GM12878 (cell line): Measurements from ENCODE around the gene NPM1.

Experiments used
- CTCF ChIP-seq, 3 experiments: IDR thresholded peaks in 2 of 3; conservative IDR thresholded peaks in 1 of 3; 2 replicates each; pipeline ENCODE4 v1.5.1; 2011; ENCODE audit warnings: low read depth in 3 of 3, low read length in 3 of 3, mild to moderate bottlenecking in 3 of 3, control low read depth in 2 of 3, moderate library complexity in 2 of 3, inconsistent platforms in 1 of 3, mixed read lengths in 1 of 3; ENCODE audit not compliant: control insufficient read depth in 2 of 3, insufficient read depth in 1 of 3; ENCODE audit errors: extremely low read depth in 1 of 3
- ZNF384 ChIP-seq: IDR thresholded peaks from 2 replicates; pipeline ENCODE4 v1.6.1; 2012; ENCODE audit warnings: low read depth, mild to moderate bottlenecking, low read length, improper control_type of control experiment, borderline replicate concordance

GRCh38 chr5:171438738-171439137 lies 51.1 kb downstream of the NPM1 start:
- TF ChIP-seq CTCF (IDR thresholded peaks at IDR 0.05 in 2 of 3, conservative IDR thresholded peaks at IDR 0.05 in 1 of 3; ENCODE audit: control insufficient read depth in 2 of 3, extremely low read depth in 1 of 3, insufficient read depth in 1 of 3, low read depth in 3 of 3, low read length in 3 of 3) (no peak), ZNF384 (no peak)
